ENCODE data around the gene AKR1C2.

AKR1C2 gene

DNA sequence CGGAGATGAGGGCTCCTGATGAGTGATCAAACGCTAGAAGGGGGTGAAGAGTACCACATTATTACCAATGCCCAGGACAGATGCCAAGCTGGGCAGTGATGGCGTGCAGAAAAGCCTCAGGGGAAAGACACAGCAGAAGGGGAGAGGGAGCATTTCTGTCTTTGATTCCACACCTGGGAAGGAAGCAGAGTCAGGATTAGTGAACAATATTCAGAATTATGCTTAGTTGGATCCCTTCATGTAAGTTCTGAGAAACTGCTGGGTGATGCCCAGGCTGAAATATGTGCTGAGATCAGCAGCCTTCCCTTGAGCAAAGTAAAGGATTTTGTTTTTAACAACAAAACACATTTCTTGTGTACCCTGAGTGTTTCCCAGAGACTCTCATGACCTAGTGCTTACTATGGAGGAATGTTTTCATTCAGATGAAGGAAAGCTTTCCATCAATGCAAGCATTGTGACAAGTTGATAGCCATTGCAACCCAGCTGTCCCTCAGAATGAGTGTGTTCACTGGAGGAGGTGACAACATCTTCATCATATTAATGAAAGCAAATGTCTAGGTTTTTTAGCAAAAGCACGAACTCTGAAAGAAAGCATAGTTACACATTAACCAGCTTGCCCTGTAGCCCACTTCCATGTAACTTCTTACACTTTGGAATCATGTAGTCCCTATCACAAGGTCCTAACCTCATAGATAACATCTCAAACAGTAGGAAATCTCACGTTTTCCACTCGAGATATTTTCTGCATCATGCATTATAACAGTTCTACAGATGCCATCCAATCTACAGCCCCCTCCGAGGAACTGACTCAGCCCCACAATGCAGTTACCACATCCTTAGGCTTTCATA is 64.2 kb downstream of the AKR1C2 start:
- H3K4me1 Mint-ChIP-seq, result peaks cover 10% of the 10 kb centered on the region
- H3K4me3 Mint-ChIP-seq, result no peak overlapping the region
- peaks cover 5% of the 10 kb centered on the region for H3K27me3 Mint-ChIP-seq (ENCODE audit: low read depth)
- H3K9me3 Mint-ChIP-seq, result peaks cover 13% of the 10 kb centered on the region
- H3K27ac Mint-ChIP-seq, result no peak overlapping the region
- H3K36me3 Mint-ChIP-seq (ENCODE audit: low read depth), result no peaks in the 10 kb centered on the region
- TF ChIP-seq CTCF (IDR thresholded peaks at IDR 0.05; ENCODE audit: unreplicated experiment in 3 of 3), result no peak

All from nephron (organoid).